CD14-positive monocyte (primary cell): ENCODE measurements around the gene RAB3GAP1. TPM values are rescaled to one million over a fixed set of nuclear protein-coding genes. Genes with fewer than 3 reads are reported as not detected.

Experiments
- DNase-seq, 3 donors: peaks; one replicate each; pipeline ENCODE4 v3.0.0-alpha.2; 2011 to 2022
- H2AFZ ChIP-seq: 2 replicates; pipeline ENCODE4 v1.6.0; 2012; ENCODE audit warnings: mild to moderate bottlenecking, low read depth, low read length, inconsistent platforms; ENCODE audit not compliant: insufficient read depth, poor library complexity, severe bottlenecking
- H3K27ac ChIP-seq, 2 donors: 1 replicate in 1 of 2; 2 replicates in 1 of 2; pipeline ENCODE4 v1.5.1; 2012 to 2013; ENCODE audit warnings: low read length in 2 of 2, control low read depth in 1 of 2, inconsistent platforms in 1 of 2, low read depth in 1 of 2, mild to moderate bottlenecking in 1 of 2
- H3K27me3 ChIP-seq, 2 donors: one replicate each; pipeline versions ENCODE4 v1.6.0 to v1.6.1; 2011 to 2013; ENCODE audit warnings: low read length in 2 of 2; ENCODE audit not compliant: control insufficient read depth in 2 of 2, insufficient read depth in 2 of 2
- H3K36me3 ChIP-seq, 2 donors: replicated peaks in 1 of 2; 1 replicate in 1 of 2; 2 replicates in 1 of 2; pipeline versions ENCODE4 v1.5.1 to v1.6.1; 2012 to 2013; ENCODE audit warnings: low read length in 2 of 2, control low read depth in 1 of 2, inconsistent platforms in 1 of 2, mild to moderate bottlenecking in 1 of 2; ENCODE audit not compliant: insufficient read depth in 2 of 2, control insufficient read depth in 1 of 2
- H3K4me1 ChIP-seq, 2 donors: 1 replicate in 1 of 2; 2 replicates in 1 of 2; pipeline versions ENCODE4 v1.5.1 to v1.6.1; 2012 to 2013; ENCODE audit warnings: low read length in 2 of 2, control low read depth in 1 of 2, inconsistent platforms in 1 of 2, mild to moderate bottlenecking in 1 of 2, moderate library complexity in 1 of 2; ENCODE audit not compliant: insufficient read depth in 2 of 2, control insufficient read depth in 1 of 2
- H3K4me2 ChIP-seq: replicated peaks from 2 replicates; pipeline ENCODE3; 2012; ENCODE audit warnings: low read length, moderate library complexity, mild to moderate bottlenecking; ENCODE audit not compliant: poor library complexity, severe bottlenecking; ENCODE audit errors: extremely low read depth
- H3K4me3 ChIP-seq, 3 experiments: fragments of 200-600 bp in 1 of 3; sonication (generic) in 1 of 3; replicated peaks in 1 of 3; 1 replicate in 2 of 3; 2 replicates in 1 of 3; pipeline ENCODE4 v1.5.1; 2011 to 2013; ENCODE audit warnings: low read length in 3 of 3, mild to moderate bottlenecking in 3 of 3, control low read depth in 2 of 3, low read depth in 2 of 3, inconsistent platforms in 1 of 3, moderate library complexity in 1 of 3
- H3K79me2 ChIP-seq: 2 replicates; pipeline ENCODE4 v1.6.0; 2012; ENCODE audit warnings: mild to moderate bottlenecking, control low read depth, inconsistent platforms, low read length, moderate library complexity; ENCODE audit not compliant: insufficient read depth
- H3K9ac ChIP-seq: 2 replicates; pipeline ENCODE4 v1.6.0; 2017; ENCODE audit warnings: low read length, mild to moderate bottlenecking; ENCODE audit not compliant: insufficient read depth, poor library complexity, severe bottlenecking
- H3K9me3 ChIP-seq, 2 donors: replicated peaks in 1 of 2; 1 replicate in 1 of 2; 2 replicates in 1 of 2; pipeline versions ENCODE4 v1.5.1 to v1.6.1; 2012 to 2013; ENCODE audit warnings: low read length in 2 of 2, control low read depth in 1 of 2; ENCODE audit not compliant: control insufficient read depth in 1 of 2, insufficient read depth in 1 of 2
- H4K20me1 ChIP-seq: 2 replicates; pipeline ENCODE4 v1.6.0; 2012; ENCODE audit warnings: mild to moderate bottlenecking, low read length, control low read depth, moderate library complexity; ENCODE audit not compliant: insufficient read depth
- H3K27ac Mint-ChIP-seq, 7 donors: one replicate each; pipeline ENCODE4 v1.8.0; 2020; ENCODE audit warnings: mild to moderate bottlenecking in 7 of 7, mixed read lengths in 7 of 7, moderate library complexity in 6 of 7, inconsistent platforms in 2 of 7
- H3K27me3 Mint-ChIP-seq, 3 donors: one replicate each; pipeline ENCODE4 v1.8.0; 2021 to 2022; ENCODE audit warnings: low read depth in 3 of 3, mild to moderate bottlenecking in 3 of 3, mixed read lengths in 3 of 3, moderate library complexity in 3 of 3, inconsistent platforms in 1 of 3
- H3K36me3 Mint-ChIP-seq, 2 donors: one replicate each; pipeline ENCODE4 v1.8.0; 2020; ENCODE audit warnings: mixed read lengths in 2 of 2, inconsistent platforms in 1 of 2, mild to moderate bottlenecking in 1 of 2
- H3K4me1 Mint-ChIP-seq: one replicate; pipeline ENCODE4 v1.8.0; 2020; ENCODE audit warnings: mild to moderate bottlenecking, mixed read lengths
- H3K4me3 Mint-ChIP-seq, 2 donors: one replicate each; pipeline ENCODE4 v1.8.0; 2020; ENCODE audit warnings: mild to moderate bottlenecking in 2 of 2, mixed read lengths in 2 of 2, moderate library complexity in 1 of 2
- H3K9me3 Mint-ChIP-seq, 7 donors: one replicate each; pipeline ENCODE4 v1.8.0; 2020 to 2022; ENCODE audit warnings: mixed read lengths in 7 of 7, mild to moderate bottlenecking in 6 of 7, moderate library complexity in 6 of 7, inconsistent platforms in 2 of 7
- WGBS: methylation state at CpG from one replicate; pipeline ENCODE4 v1.1.5; 2013; ENCODE audit warnings: missing lambda C conversion rate; ENCODE audit not compliant: insufficient coverage; 5-methylcytosine and 5-hydroxymethylcytosine counted together
- intact Hi-C, 2 donors: fragments of 100-400 bp; cut with micrococcal nuclease; formaldehyde crosslinking; loops; one replicate each; pipeline versions ENCODE4 v1.15.0 to v1.15.1; 2023
- polyA plus RNA-seq, 3 donors: library from polyadenylated mRNA; depleted of rRNA in 1 of 3; unstranded in 2 of 3; stranded (reverse) in 1 of 3; fragments of 300-500 nt in 2 of 3; fragments of >200 nt in 1 of 3; fragmentation: Illumina TruSeq in 2 of 3; gene quantifications; 1 replicate in 2 of 3; 2 replicates in 1 of 3; pipeline ENCODE4 v1.2.3, GENCODE V29; 2012 to 2021
- TF ChIP-seq, protein P1 (sequence below): fragments of 200-600 bp; IDR thresholded peaks from one replicate; pipeline ENCODE4 v1.8.0; 2022; ENCODE audit warnings: antibody characterized with exemption, mild to moderate bottlenecking

RAB3GAP1 gene
- polyA plus RNA-seq, 3 donors = 8.0 to 17.4 (median 11.3) TPM

DNA sequence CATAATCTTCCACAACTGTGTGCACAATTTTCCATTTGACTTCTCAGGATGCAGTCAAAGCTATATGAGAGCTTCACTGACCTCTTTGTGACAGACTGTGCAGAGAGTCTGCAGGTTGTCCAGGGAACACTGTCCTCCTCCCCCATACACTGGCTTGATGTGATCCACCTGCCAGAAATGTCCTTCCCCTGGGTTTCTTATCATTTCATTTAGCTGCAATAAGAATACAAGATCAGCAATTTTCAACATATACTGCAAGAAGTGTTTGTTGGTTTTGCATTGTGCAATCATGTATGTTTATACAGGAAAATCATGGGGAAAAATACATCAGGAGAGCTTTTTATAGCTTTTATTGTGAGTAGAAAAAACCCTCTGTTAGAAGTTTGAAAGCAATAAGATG lies 150.7 kb downstream of the RAB3GAP1 start:
- Mint-ChIP-seq H3K27ac (peak overlapping the region in 1 of 7 donors; percentile 49), H3K4me1 (no peaks in the 10 kb centered on the region), H3K27me3 (peaks cover 0 to 2% (median 1%) of the 10 kb centered on the region in 3 donors), H3K36me3 (peaks cover 0 to 2% of the 10 kb centered on the region in 2 donors), H3K4me3 (no peak overlapping the region), H3K9me3 (no peaks in the 10 kb centered on the region)
- Histone ChIP-seq H3K9ac (no peak overlapping the region), H3K27me3 (no peaks in the 10 kb centered on the region), H3K4me3 (no peak overlapping the region), H3K4me1 (no peaks in the 10 kb centered on the region), H3K27ac (no peak overlapping the region), H3K4me2 (no peak overlapping the region), H3K79me2 (no peaks in the 10 kb centered on the region), H4K20me1 (no peaks in the 10 kb centered on the region), H2AFZ (no peak overlapping the region), H3K9me3 (no peaks in the 10 kb centered on the region), H3K36me3 (no peaks in the 10 kb centered on the region)
- intact Hi-C loops = no loop called here
- no peak for DNase-seq
- TF ChIP-seq, protein P1, sequence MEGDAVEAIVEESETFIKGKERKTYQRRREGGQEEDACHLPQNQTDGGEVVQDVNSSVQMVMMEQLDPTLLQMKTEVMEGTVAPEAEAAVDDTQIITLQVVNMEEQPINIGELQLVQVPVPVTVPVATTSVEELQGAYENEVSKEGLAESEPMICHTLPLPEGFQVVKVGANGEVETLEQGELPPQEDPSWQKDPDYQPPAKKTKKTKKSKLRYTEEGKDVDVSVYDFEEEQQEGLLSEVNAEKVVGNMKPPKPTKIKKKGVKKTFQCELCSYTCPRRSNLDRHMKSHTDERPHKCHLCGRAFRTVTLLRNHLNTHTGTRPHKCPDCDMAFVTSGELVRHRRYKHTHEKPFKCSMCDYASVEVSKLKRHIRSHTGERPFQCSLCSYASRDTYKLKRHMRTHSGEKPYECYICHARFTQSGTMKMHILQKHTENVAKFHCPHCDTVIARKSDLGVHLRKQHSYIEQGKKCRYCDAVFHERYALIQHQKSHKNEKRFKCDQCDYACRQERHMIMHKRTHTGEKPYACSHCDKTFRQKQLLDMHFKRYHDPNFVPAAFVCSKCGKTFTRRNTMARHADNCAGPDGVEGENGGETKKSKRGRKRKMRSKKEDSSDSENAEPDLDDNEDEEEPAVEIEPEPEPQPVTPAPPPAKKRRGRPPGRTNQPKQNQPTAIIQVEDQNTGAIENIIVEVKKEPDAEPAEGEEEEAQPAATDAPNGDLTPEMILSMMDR = no peak

- Mint-ChIP-seq H3K27ac (peak overlapping the region in 1 of 7 donors; percentile 18), H3K9me3 (no peaks in the 10 kb centered on the region), H3K27me3 (peaks cover 0 to 2% (median 0%) of the 10 kb centered on the region in 3 donors), H3K4me3 (no peak overlapping the region), H3K4me1 (no peaks in the 10 kb centered on the region), H3K36me3 (peaks cover 0 to 2% of the 10 kb centered on the region in 2 donors)
- H3K4me2 ChIP-seq = no peak overlapping the region
- H3K27ac ChIP-seq = no peak overlapping the region
- no peak overlapping the region for H2AFZ ChIP-seq
- H3K36me3 ChIP-seq = no peaks in the 10 kb centered on the region
- DNase-seq = no peak
- no peak overlapping the region for H3K9ac ChIP-seq
- intact Hi-C loops = no loop called here
- H3K27me3 ChIP-seq = no peaks in the 10 kb centered on the region
- no peak overlapping the region for H3K4me3 ChIP-seq
- H3K4me1 ChIP-seq = no peaks in the 10 kb centered on the region
- no peaks in the 10 kb centered on the region for H3K9me3 ChIP-seq
- no peaks in the 10 kb centered on the region for H4K20me1 ChIP-seq
- TF ChIP-seq, protein P1 = no peak
- 100% methylated on average over 1 of the region's 3 CpGs for WGBS
- no peaks in the 10 kb centered on the region for H3K79me2 ChIP-seq
These were observed 151.9 kb downstream of the RAB3GAP1 start for GRCh38 chr2:135203944-135204343.
